Tibial artery (tissue), 4 donors: ENCODE data around the gene GSAP.
"Not testable (repeated sequence)": the region's sequence is repeated elsewhere in the genome, so short reads cannot be mapped to it uniquely, and the experiment has no call there.

Experiments
- DNase-seq, 2 donors: peaks; one replicate each; pipeline ENCODE4 v3.0.0-alpha.2; 2019
- H3K27ac ChIP-seq, 2 donors: fragments of 200-600 bp; sonication (generic) in 1 of 2; 1 replicate in 1 of 2; 2 replicates in 1 of 2; pipeline ENCODE4 v1.5.1; 2018 to 2019; ENCODE audit warnings: mild to moderate bottlenecking in 1 of 2
- H3K27me3 ChIP-seq, 2 donors: fragments of 200-600 bp; sonication (generic) in 1 of 2; one replicate each; pipeline versions ENCODE4 v1.5.1 to v1.6.0; 2016 to 2019
- H3K36me3 ChIP-seq, 3 donors: fragments of 200-600 bp; sonication (generic) in 2 of 3; one replicate each; pipeline ENCODE4 v1.5.1; 2016 to 2019; ENCODE audit warnings: mild to moderate bottlenecking in 2 of 3
- H3K4me1 ChIP-seq, 4 donors: fragments of 200-600 bp; sonication (generic) in 2 of 4; 1 replicate in 3 of 4; 2 replicates in 1 of 4; pipeline ENCODE4 v1.5.1; 2016 to 2019
- H3K4me3 ChIP-seq, 2 donors: fragments of 200-600 bp; sonication (generic) in 1 of 2; 1 replicate in 1 of 2; 2 replicates in 1 of 2; pipeline ENCODE4 v1.5.1; 2018 to 2019; ENCODE audit warnings: mild to moderate bottlenecking in 2 of 2
- H3K9me3 ChIP-seq, 3 donors: fragments of 200-600 bp; sonication (generic) in 1 of 3; one replicate each; pipeline ENCODE4 v1.5.1; 2016 to 2019
- intact Hi-C: fragments of 100-400 bp; cut with DNase I; formaldehyde crosslinking; loops from one replicate; pipeline ENCODE4 v1.15.0; 2023; ENCODE audit warnings: low total_unique reads
- TF ChIP-seq, protein P1 (sequence below), 2 experiments: fragments of 200-600 bp in 1 of 2; fragments of 450-650 bp in 1 of 2; IDR thresholded peaks; one replicate each; pipeline ENCODE4 v1.5.1; 2017 to 2019; ENCODE audit warnings: antibody characterized with exemption in 2 of 2, mild to moderate bottlenecking in 1 of 2, moderate library complexity in 1 of 2

GSAP gene

DNA sequence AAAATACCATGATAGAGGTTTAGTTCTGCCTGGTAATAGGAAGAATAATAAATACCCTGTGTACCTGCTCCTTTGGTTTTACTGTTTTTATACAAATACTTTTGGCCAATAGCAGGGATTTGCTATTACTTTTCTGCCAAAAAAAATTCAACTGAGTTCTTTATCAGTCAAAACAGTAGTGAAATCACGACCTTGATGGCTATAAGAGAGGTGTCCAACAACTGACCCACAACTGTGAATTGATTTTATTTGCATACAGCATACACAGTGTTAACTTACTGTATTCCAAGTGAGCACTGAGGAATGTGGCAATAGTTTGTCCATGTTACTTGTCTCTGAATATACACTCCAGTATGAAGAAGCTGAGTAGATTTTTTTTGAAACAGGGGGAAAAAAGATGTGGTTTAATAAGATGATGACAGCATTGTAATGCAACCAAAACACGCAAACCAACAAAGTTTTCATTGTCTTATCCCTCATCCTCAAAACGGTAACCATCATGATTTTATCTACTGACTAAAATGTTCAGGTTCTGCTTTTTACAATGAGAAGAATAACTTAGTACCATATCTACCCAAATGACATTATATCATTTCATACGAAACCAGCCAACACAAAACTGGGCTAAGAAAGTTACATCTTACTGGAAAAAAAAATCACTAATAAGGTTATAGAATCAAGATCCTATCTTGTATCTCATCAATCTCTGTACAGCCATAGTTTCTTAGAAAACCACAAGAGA is 63.3 kb downstream of the GSAP start:
- Histone ChIP-seq H3K27me3 (no peaks in the 10 kb centered on the region), H3K4me1 (peaks cover 0 to 11% (median 5%) of the 10 kb centered on the region in 4 donors), H3K36me3 (peaks cover 0 to 6% (median 0%) of the 10 kb centered on the region in 3 donors), H3K9me3 (no peaks in the 10 kb centered on the region), H3K4me3 (no peak overlapping the region), H3K27ac (no peak overlapping the region)
- intact Hi-C loops, result no loop called here
- TF ChIP-seq, protein P1, sequence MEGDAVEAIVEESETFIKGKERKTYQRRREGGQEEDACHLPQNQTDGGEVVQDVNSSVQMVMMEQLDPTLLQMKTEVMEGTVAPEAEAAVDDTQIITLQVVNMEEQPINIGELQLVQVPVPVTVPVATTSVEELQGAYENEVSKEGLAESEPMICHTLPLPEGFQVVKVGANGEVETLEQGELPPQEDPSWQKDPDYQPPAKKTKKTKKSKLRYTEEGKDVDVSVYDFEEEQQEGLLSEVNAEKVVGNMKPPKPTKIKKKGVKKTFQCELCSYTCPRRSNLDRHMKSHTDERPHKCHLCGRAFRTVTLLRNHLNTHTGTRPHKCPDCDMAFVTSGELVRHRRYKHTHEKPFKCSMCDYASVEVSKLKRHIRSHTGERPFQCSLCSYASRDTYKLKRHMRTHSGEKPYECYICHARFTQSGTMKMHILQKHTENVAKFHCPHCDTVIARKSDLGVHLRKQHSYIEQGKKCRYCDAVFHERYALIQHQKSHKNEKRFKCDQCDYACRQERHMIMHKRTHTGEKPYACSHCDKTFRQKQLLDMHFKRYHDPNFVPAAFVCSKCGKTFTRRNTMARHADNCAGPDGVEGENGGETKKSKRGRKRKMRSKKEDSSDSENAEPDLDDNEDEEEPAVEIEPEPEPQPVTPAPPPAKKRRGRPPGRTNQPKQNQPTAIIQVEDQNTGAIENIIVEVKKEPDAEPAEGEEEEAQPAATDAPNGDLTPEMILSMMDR (IDR thresholded peaks at IDR 0.05), result no peak
- no peak for DNase-seq

- H3K27me3 ChIP-seq, result no peaks in the 10 kb centered on the region
- H3K4me3 ChIP-seq, result no peak overlapping the region
- TF ChIP-seq, protein P1 (IDR thresholded peaks at IDR 0.05), result no peak
- peaks cover 0 to 6% (median 0%) of the 10 kb centered on the region in 3 donors for H3K36me3 ChIP-seq
- H3K4me1 ChIP-seq, result peaks cover 0 to 13% (median 5%) of the 10 kb centered on the region in 4 donors
- no peaks in the 10 kb centered on the region for H3K9me3 ChIP-seq
- no peak overlapping the region for H3K27ac ChIP-seq
- no peak for DNase-seq
- intact Hi-C loops, result no loop called here
Measured at GRCh38 chr7:77351539-77352004, 64.6 kb downstream of the GSAP start.

- no peaks in the 10 kb centered on the region for H3K9me3 ChIP-seq
- TF ChIP-seq, protein P1 (IDR thresholded peaks at IDR 0.05), result no peak
- no peak overlapping the region for H3K4me3 ChIP-seq
- intact Hi-C loops, result no loop called here
- no peak for DNase-seq
- H3K27ac ChIP-seq, result no peak overlapping the region
- H3K36me3 ChIP-seq, result peaks cover 0 to 6% (median 0%) of the 10 kb centered on the region in 3 donors
- H3K4me1 ChIP-seq, result peaks cover 0 to 13% (median 5%) of the 10 kb centered on the region in 4 donors
- no peaks in the 10 kb centered on the region for H3K27me3 ChIP-seq
Measured at GRCh38 chr7:77349141-77349540, 67.0 kb downstream of the GSAP start.

DNA sequence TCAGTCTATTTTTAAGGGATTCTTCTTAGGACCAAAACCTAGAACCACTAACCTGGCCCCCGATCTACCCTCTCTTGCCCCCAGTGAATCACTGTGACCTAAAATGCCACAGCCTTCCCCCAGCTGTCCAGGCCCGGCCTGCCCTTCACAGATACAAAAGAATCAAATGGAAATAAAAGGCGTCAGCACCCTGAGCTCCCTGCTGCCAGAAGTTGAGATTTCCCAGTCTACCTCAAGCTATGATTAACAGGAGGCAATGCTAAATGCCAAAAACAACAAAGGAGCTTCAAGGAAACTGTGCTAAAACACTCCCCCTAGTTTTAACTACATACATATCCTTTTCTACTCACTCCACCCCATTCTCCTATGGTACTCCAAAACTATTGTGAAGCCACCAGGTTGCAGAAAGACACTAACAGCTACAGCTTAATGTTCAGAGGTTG is 67.8 kb downstream of the GSAP start:
- Histone ChIP-seq H3K36me3 (peaks cover 0 to 6% (median 0%) of the 10 kb centered on the region in 3 donors), H3K4me3 (no peak overlapping the region), H3K27ac (no peak overlapping the region), H3K4me1 (peaks cover 0 to 13% (median 5%) of the 10 kb centered on the region in 4 donors), H3K27me3 (no peaks in the 10 kb centered on the region), H3K9me3 (no peaks in the 10 kb centered on the region)
- DNase-seq, result no peak
- intact Hi-C loops, result no loop called here
- TF ChIP-seq, protein P1 (IDR thresholded peaks at IDR 0.05), result no peak

DNA sequence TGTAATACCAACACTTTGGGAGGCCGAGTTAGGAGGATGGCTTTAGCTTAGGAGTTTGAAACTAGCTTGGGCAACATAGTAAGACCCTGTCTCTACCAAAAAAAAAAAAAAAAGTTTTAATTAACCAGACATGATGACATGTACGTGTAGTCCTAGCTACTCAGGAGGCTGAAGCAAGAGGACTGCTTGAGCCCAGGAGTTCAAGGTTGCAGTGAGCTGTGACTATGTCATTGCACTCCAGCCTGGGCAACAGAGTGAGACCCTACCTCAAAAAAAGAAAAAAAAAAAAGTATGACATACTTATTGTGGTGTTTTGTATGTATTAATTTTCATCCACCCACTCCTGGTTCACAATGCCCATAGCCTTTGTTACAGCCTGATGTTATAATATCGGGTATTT is 69.7 kb downstream of the GSAP start:
- Histone ChIP-seq H3K4me3 (no peak overlapping the region), H3K36me3 (peaks cover 0 to 2% (median 0%) of the 10 kb centered on the region in 3 donors), H3K4me1 (peaks cover 0 to 13% (median 5%) of the 10 kb centered on the region in 4 donors), H3K27me3 (no peaks in the 10 kb centered on the region), H3K9me3 (no peaks in the 10 kb centered on the region), H3K27ac (no peak overlapping the region)
- intact Hi-C loops, result no loop called here
- TF ChIP-seq, protein P1 (IDR thresholded peaks at IDR 0.05), result no peak
- no peak for DNase-seq

DNA sequence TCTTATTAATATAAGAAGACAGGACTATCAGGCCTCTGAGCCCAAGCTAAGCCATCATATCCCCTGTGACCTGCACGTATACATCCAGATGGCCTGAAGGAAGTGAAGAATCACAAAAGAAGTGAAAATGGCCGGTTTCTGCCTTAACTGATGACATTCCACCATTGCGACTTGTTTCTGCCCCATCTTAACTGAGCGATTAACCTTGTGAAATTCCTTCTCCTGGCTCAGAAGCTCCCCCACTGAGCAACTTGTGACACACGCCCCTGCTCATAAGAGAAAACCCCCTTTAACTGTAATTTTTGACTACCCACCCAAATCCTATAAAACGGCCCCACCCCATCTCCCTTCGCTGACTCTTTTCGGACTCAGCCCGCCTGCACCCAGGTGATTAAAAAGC is 70.7 kb downstream of the GSAP start:
- H3K4me3 ChIP-seq, H3K9me3 ChIP-seq, H3K27ac ChIP-seq, intact Hi-C loops, DNase-seq, H3K36me3 ChIP-seq, H3K27me3 ChIP-seq: not testable (repeated sequence)
- peaks cover 0 to 13% (median 5%) of the 10 kb centered on the region in 4 donors for H3K4me1 ChIP-seq
